Transverse colon (tissue), 4 donors: ENCODE data around the gene KIF2C. TPM values are rescaled to one million over a fixed set of nuclear protein-coding genes. Genes with fewer than 3 reads are reported as not detected.

Experiments
- DNase-seq: peaks from one replicate; pipeline ENCODE4 v3.0.0-alpha.2; 2019
- H3K27ac ChIP-seq, 4 donors: fragments of 200-600 bp; sonication (generic); 2 replicates each; pipeline ENCODE4 v1.5.1; 2016 to 2018; ENCODE audit warnings: inconsistent platforms in 4 of 4
- H3K27me3 ChIP-seq: fragments of 200-600 bp; sonication (generic); 2 replicates; pipeline ENCODE4 v1.5.1; 2017; ENCODE audit warnings: inconsistent platforms
- H3K36me3 ChIP-seq, 4 donors: fragments of 200-600 bp; sonication (generic); 2 replicates each; pipeline ENCODE4 v1.5.1; 2017 to 2019; ENCODE audit warnings: inconsistent platforms in 4 of 4
- H3K4me1 ChIP-seq, 4 donors: fragments of 200-600 bp; sonication (generic); 2 replicates each; pipeline ENCODE4 v1.5.1; 2017 to 2020; ENCODE audit warnings: inconsistent platforms in 4 of 4
- H3K4me3 ChIP-seq, 4 donors: fragments of 200-600 bp; sonication (generic); 1 replicate in 1 of 4; 2 replicates in 3 of 4; pipeline versions ENCODE4 v1.5.1 to v1.6.1; 2017 to 2019; ENCODE audit warnings: inconsistent platforms in 4 of 4
- H3K9me3 ChIP-seq, 2 donors: fragments of 200-600 bp; sonication (generic); 2 replicates each; pipeline ENCODE4 v1.5.1; 2017 to 2019; ENCODE audit warnings: inconsistent platforms in 2 of 2
- EP300 ChIP-seq: sonication (generic); formaldehyde crosslinking; IDR thresholded peaks from one replicate; pipeline ENCODE4 v1.6.1; 2017; ENCODE audit warnings: antibody characterized with exemption, low read depth
- POLR2A ChIP-seq: fragments of 450-650 bp; IDR thresholded peaks from one replicate; pipeline ENCODE4 v1.6.1; 2016; ENCODE audit warnings: antibody characterized with exemption, mild to moderate bottlenecking, moderate library complexity
- POLR2AphosphoS5 ChIP-seq, 3 donors: sonication (generic); formaldehyde crosslinking; IDR thresholded peaks; one replicate each; pipeline ENCODE4 v1.6.1; 2016; ENCODE audit warnings: antibody characterized with exemption in 3 of 3
- WGBS, 2 donors: methylation state at CpG; one replicate each; pipeline ENCODE4 v1.1.5; 2018; ENCODE audit warnings: low coverage in 1 of 2; 5-methylcytosine and 5-hydroxymethylcytosine counted together
- in situ Hi-C, 4 donors: fragments of 200-750 bp; cut with MboI; loops; one replicate each; pipeline versions ENCODE4 v1.15.0 to v1.15.1; 2017; ENCODE audit warnings: low sequenced_read_pairs in 3 of 4, low pct_ligation_motif_present in 1 of 4, low pct_unique_long_range_greater_than_20kb in 1 of 4
- intact Hi-C: fragments of 100-400 bp; cut with DNase I; formaldehyde crosslinking; loops from one replicate; pipeline ENCODE4 v1.15.1; 2023; ENCODE audit warnings: low total_unique reads
- total RNA-seq, 4 donors: library from RNA; depleted of rRNA; stranded (reverse); fragments of >200 nt; gene quantifications; one replicate each; pipeline ENCODE4 v1.1.0, GENCODE V29; 2016
- TF ChIP-seq, protein P1 (sequence below), 5 experiments: fragments of 200-600 bp in 3 of 5; fragments of 450-650 bp in 2 of 5; sonication (generic) in 3 of 5; IDR thresholded peaks; 1 replicate in 2 of 5; 2 replicates in 3 of 5; pipeline ENCODE4 v1.5.1; 2016 to 2017; ENCODE audit warnings: antibody characterized with exemption in 5 of 5, inconsistent platforms in 3 of 5, mild to moderate bottlenecking in 2 of 5, moderate library complexity in 1 of 5

KIF2C gene
- total RNA-seq, 4 donors from 2014 or later, result 0.95 to 8.0 (median 1.9) TPM; not detected in 1

DNA sequence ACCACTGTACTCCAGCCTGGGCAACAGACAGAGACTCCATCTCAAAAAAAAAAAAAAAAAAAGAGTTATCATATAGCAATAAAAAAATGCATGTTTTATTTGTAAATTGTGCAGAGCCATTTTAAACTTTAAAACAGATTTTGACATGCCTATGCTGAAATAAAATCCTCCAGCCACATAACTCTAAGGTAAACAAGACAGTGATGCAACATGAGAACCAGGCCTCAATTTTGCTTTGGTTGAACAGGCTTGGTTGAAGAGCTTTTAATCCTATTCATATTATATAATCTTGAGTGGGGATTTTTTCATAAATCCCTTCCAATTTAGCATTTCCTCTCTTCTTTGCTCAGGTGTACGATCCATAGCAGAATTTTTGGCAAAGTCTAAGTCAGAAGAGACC is 39.1 kb upstream of the KIF2C start:
- in situ Hi-C loops, result no loop called here
- Histone ChIP-seq H3K36me3 (no peaks in the 10 kb centered on the region), H3K9me3 (no peaks in the 10 kb centered on the region), H3K27ac (no peak overlapping the region), H3K27me3 (no peaks in the 10 kb centered on the region), H3K4me3 (no peak overlapping the region), H3K4me1 (no peaks in the 10 kb centered on the region)
- no peak for TF ChIP-seq EP300
- TF ChIP-seq POLR2AphosphoS5 (IDR thresholded peaks at IDR 0.05), result no peak
- TF ChIP-seq POLR2A, result no peak
- TF ChIP-seq, protein P1, sequence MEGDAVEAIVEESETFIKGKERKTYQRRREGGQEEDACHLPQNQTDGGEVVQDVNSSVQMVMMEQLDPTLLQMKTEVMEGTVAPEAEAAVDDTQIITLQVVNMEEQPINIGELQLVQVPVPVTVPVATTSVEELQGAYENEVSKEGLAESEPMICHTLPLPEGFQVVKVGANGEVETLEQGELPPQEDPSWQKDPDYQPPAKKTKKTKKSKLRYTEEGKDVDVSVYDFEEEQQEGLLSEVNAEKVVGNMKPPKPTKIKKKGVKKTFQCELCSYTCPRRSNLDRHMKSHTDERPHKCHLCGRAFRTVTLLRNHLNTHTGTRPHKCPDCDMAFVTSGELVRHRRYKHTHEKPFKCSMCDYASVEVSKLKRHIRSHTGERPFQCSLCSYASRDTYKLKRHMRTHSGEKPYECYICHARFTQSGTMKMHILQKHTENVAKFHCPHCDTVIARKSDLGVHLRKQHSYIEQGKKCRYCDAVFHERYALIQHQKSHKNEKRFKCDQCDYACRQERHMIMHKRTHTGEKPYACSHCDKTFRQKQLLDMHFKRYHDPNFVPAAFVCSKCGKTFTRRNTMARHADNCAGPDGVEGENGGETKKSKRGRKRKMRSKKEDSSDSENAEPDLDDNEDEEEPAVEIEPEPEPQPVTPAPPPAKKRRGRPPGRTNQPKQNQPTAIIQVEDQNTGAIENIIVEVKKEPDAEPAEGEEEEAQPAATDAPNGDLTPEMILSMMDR (IDR thresholded peaks at IDR 0.05), result no peak
- WGBS, 2 donors, result 94% methylated on average over 1 of the region's 1 CpG; no CpG with 5 or more reads in 1 of the 2 donors
- intact Hi-C loops, result no loop called here
- no peak for DNase-seq

DNA sequence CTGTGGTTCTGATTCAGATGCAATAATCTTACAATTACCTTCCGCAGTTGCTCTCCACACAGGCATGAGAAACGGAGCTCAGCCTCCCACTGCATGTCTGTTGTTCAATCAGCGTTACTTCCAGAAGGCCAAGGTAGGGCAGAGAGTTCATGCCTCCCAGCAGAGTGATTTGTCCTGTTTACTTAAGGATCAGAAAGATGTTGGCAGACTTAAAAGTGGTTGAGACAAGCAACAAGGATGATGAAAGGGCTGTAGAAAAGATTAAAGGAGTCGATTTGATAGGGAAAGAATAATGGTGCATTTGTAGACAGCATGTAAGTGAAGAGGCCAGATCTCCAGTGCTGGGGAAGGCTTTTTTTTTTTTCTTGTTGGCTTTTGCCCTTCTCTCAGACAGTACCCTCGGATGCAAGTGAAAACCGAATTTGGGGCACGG is 38.5 kb upstream of the KIF2C start:
- TF ChIP-seq EP300 (no peak), POLR2A (no peak), POLR2AphosphoS5 (IDR thresholded peaks at IDR 0.05) (no peak)
- TF ChIP-seq, protein P1 (IDR thresholded peaks at IDR 0.05), result no peak
- H3K27ac ChIP-seq, result no peak overlapping the region
- no peaks in the 10 kb centered on the region for H3K27me3 ChIP-seq
- 54 to 67% methylated on average over 5 to 7 of the region's 7 CpGs for WGBS, 2 donors
- DNase-seq, result no peak
- H3K4me3 ChIP-seq, result no peak overlapping the region
- H3K4me1 ChIP-seq, result no peaks in the 10 kb centered on the region
- no peaks in the 10 kb centered on the region for H3K36me3 ChIP-seq
- intact Hi-C loops, result no loop called here
- in situ Hi-C loops, result no loop called here
- H3K9me3 ChIP-seq, result no peaks in the 10 kb centered on the region

DNA sequence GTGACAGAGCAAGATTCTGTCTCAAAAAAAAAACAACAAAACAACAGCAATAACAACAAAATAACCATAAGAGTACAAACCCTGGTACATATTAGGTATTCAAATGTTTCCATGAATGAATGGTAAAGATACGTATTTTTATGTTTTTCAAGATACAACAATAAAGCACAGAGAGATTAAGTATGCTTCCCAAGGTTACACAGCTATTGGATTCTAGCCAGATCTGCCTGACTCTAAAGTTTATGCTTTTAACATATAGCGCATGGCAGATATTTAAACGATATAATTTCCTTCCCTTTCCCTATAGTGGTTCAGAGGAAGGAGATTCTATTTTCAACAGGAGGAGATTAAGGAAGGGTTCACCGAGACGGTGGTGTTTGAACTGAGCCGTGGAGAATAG is 34.2 kb upstream of the KIF2C start:
- no peak overlapping the region for H3K4me3 ChIP-seq
- H3K9me3 ChIP-seq, result no peaks in the 10 kb centered on the region
- no peak for DNase-seq
- TF ChIP-seq, protein P1 (IDR thresholded peaks at IDR 0.05), result no peak
- TF ChIP-seq EP300 (no peak), POLR2AphosphoS5 (IDR thresholded peaks at IDR 0.05) (no peak), POLR2A (no peak)
- intact Hi-C loops (no loop called here), in situ Hi-C loops (no loop called here)
- H3K36me3 ChIP-seq, result no peaks in the 10 kb centered on the region
- no peak overlapping the region for H3K27ac ChIP-seq
- H3K27me3 ChIP-seq, result no peaks in the 10 kb centered on the region
- WGBS, 2 donors, result 82 to 84% methylated on average over 6 of the region's 6 CpGs
- peaks cover 0 to 11% (median 2%) of the 10 kb centered on the region in 4 donors for H3K4me1 ChIP-seq

DNA sequence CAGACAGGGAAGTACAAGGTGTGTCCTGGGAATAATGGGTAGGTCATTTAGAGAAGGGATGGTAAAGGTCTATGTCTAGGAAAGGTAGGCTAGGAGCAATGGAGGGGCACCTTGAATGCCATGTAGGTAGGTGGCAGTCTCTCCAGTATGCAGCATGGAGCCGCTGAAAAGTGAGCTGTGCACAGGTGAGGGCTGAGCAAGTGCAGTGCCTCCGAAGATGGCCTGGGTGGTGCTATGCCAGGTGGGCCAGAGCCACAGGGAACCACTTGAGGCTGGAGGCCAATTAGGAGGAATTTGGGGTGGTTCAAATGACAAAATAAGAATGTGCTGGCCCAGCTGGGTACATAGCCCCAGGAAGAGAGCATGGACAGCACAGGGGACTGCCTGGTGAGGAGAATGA is 33.7 kb upstream of the KIF2C start:
- no peak overlapping the region for H3K27ac ChIP-seq
- intact Hi-C loops (no loop called here), in situ Hi-C loops (no loop called here)
- TF ChIP-seq POLR2AphosphoS5 (IDR thresholded peaks at IDR 0.05), result no peak
- TF ChIP-seq, protein P1 (IDR thresholded peaks at IDR 0.05), result no peak
- H3K4me3 ChIP-seq, result no peak overlapping the region
- WGBS, 2 donors, result 80 to 81% methylated on average over 1 to 2 of the region's 2 CpGs
- no peaks in the 10 kb centered on the region for H3K27me3 ChIP-seq
- DNase-seq, result no peak
- peaks cover 0 to 11% (median 2%) of the 10 kb centered on the region in 4 donors for H3K4me1 ChIP-seq
- H3K36me3 ChIP-seq, result no peaks in the 10 kb centered on the region
- H3K9me3 ChIP-seq, result no peaks in the 10 kb centered on the region
